Tibial nerve (tissue), 4 donors: Measurements from ENCODE around the gene PIH1D1. TPM values are rescaled to one million over a fixed set of nuclear protein-coding genes. Genes with fewer than 3 reads are reported as not detected.
"Not testable (repeated sequence)": the region's sequence is repeated elsewhere in the genome, so short reads cannot be mapped to it uniquely, and the experiment has no call there.

ENCODE experiments used
- DNase-seq, 2 donors: peaks; one replicate each; pipeline ENCODE4 v3.0.0-alpha.2; 2019; ENCODE audit warnings: low spot score in 2 of 2
- H3K27ac ChIP-seq, 4 donors: fragments of 200-600 bp; sonication (generic) in 3 of 4; one replicate each; pipeline ENCODE4 v1.5.1; 2017 to 2019; ENCODE audit warnings: mild to moderate bottlenecking in 1 of 4
- H3K27me3 ChIP-seq, 2 donors: fragments of 200-600 bp; sonication (generic) in 1 of 2; one replicate each; pipeline versions ENCODE4 v1.5.1 to v1.6.0; 2017 to 2019
- H3K36me3 ChIP-seq, 3 donors: fragments of 200-600 bp; sonication (generic); one replicate each; pipeline ENCODE4 v1.5.1; 2018 to 2019
- H3K4me1 ChIP-seq, 4 donors: fragments of 200-600 bp; sonication (generic) in 3 of 4; one replicate each; pipeline ENCODE4 v1.5.1; 2017 to 2019
- H3K4me3 ChIP-seq, 4 donors: fragments of 200-600 bp; sonication (generic) in 3 of 4; one replicate each; pipeline ENCODE4 v1.5.1; 2017 to 2019; ENCODE audit warnings: mild to moderate bottlenecking in 1 of 4, moderate library complexity in 1 of 4
- H3K9me3 ChIP-seq, 4 donors: fragments of 200-600 bp; sonication (generic) in 3 of 4; one replicate each; pipeline ENCODE4 v1.5.1; 2017 to 2019
- EP300 ChIP-seq, 2 donors: sonication (generic); formaldehyde crosslinking; IDR thresholded peaks; one replicate each; pipeline ENCODE4 v1.6.1; 2017; ENCODE audit warnings: antibody characterized with exemption in 2 of 2, mild to moderate bottlenecking in 1 of 2
- POLR2A ChIP-seq, 2 donors: fragments of 450-650 bp; IDR thresholded peaks; one replicate each; pipeline ENCODE4 v1.6.1; 2017; ENCODE audit warnings: antibody characterized with exemption in 2 of 2, mild to moderate bottlenecking in 2 of 2, moderate library complexity in 2 of 2
- WGBS, 2 donors: methylation state at CpG; one replicate each; pipeline ENCODE4 v1.1.5; 2018; 5-methylcytosine and 5-hydroxymethylcytosine counted together
- total RNA-seq, 4 donors: library from RNA; depleted of rRNA; stranded (reverse); fragments of >200 nt; gene quantifications; one replicate each; pipeline ENCODE4 v1.1.0, GENCODE V29; 2016
- TF ChIP-seq, protein P1 (sequence below), 5 experiments: fragments of 200-600 bp in 3 of 5; fragments of 450-650 bp in 2 of 5; sonication (generic) in 3 of 5; IDR thresholded peaks; one replicate each; pipeline ENCODE4 v1.5.1; 2016 to 2019; ENCODE audit warnings: antibody characterized with exemption in 5 of 5, mild to moderate bottlenecking in 3 of 5, moderate library complexity in 2 of 5

Gene PIH1D1
- total RNA-seq, 4 donors from 2014 or later, result 85.0 to 128 (median 110) TPM

DNA sequence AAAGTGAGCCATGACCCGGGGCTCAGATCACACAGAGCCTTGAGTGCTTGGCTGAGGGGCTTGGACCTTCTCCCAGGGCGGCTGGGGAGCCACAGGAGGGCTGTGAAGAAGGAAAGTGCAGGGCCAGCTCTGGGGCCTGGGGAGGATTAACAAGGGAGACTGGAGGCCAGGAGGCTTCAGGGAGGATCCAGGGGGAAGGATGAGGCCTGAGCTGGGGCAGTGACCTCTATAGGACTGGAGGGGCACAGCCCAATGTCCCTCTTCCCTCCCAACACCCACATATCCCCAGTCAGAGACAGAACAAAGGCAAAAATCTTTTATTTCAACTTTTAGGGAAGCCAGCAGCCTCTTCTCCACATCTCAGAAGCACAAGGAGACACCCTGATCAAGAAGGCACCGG is 5.6 kb downstream of the PIH1D1 start:
- H3K9me3 ChIP-seq, result no peaks in the 10 kb centered on the region
- DNase-seq, result no peak
- peaks cover 0 to 44% (median 5%) of the 10 kb centered on the region in 3 donors for H3K36me3 ChIP-seq
- TF ChIP-seq, protein P1, sequence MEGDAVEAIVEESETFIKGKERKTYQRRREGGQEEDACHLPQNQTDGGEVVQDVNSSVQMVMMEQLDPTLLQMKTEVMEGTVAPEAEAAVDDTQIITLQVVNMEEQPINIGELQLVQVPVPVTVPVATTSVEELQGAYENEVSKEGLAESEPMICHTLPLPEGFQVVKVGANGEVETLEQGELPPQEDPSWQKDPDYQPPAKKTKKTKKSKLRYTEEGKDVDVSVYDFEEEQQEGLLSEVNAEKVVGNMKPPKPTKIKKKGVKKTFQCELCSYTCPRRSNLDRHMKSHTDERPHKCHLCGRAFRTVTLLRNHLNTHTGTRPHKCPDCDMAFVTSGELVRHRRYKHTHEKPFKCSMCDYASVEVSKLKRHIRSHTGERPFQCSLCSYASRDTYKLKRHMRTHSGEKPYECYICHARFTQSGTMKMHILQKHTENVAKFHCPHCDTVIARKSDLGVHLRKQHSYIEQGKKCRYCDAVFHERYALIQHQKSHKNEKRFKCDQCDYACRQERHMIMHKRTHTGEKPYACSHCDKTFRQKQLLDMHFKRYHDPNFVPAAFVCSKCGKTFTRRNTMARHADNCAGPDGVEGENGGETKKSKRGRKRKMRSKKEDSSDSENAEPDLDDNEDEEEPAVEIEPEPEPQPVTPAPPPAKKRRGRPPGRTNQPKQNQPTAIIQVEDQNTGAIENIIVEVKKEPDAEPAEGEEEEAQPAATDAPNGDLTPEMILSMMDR (IDR thresholded peaks at IDR 0.05), result no peak
- no peak for TF ChIP-seq POLR2A (IDR thresholded peaks at IDR 0.05)
- TF ChIP-seq EP300 (IDR thresholded peaks at IDR 0.05), result no peak
- no peak overlapping the region for H3K27ac ChIP-seq
- H3K4me1 ChIP-seq, result peaks cover 0 to 59% (median 4%) of the 10 kb centered on the region in 4 donors
- WGBS, 2 donors, result 67 to 78% methylated on average over 3 of the region's 3 CpGs
- no peak overlapping the region for H3K4me3 ChIP-seq
- H3K27me3 ChIP-seq, result peaks cover 0 to 14% of the 10 kb centered on the region in 2 donors

DNA sequence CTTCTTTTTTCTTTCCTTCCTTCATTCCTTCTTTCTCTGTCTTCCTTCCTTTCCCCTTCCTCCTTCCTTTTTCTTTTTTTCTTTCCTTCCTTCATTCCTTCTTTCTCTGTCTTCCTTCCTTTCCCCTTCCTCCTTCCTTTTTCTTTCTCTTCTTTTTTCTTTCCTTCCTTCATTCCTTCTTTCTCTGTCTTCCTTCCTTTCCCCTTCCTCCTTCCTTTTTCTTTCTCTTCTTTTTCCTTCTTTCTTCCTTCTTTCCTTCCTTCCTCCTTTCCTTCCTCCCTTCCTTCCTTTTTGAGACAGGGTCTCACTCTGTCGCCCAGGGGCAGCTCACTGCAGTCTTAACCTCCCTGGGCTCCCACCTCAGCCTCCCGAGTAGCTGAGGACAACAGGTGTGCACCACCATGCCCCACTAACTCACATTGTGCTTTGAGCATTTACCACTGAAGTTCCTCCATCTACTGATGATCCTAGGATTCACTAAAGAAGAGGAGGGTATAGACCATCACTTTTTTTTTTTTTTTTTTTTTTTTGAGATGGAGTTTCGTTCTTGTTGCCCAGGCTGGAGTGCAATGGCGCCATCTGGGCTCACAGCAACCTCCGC is 7.4 kb downstream of the PIH1D1 start:
- H3K4me3 ChIP-seq, H3K27ac ChIP-seq, H3K9me3 ChIP-seq, DNase-seq: not testable (repeated sequence)
- Histone ChIP-seq H3K36me3 (peaks cover 0 to 33% (median 3%) of the 10 kb centered on the region in 3 donors), H3K4me1 (peaks cover 0 to 57% (median 0%) of the 10 kb centered on the region in 4 donors), H3K27me3 (peaks cover 0 to 32% of the 10 kb centered on the region in 2 donors)
- WGBS, 2 donors, result 57 to 60% methylated on average over 5 of the region's 5 CpGs

DNA sequence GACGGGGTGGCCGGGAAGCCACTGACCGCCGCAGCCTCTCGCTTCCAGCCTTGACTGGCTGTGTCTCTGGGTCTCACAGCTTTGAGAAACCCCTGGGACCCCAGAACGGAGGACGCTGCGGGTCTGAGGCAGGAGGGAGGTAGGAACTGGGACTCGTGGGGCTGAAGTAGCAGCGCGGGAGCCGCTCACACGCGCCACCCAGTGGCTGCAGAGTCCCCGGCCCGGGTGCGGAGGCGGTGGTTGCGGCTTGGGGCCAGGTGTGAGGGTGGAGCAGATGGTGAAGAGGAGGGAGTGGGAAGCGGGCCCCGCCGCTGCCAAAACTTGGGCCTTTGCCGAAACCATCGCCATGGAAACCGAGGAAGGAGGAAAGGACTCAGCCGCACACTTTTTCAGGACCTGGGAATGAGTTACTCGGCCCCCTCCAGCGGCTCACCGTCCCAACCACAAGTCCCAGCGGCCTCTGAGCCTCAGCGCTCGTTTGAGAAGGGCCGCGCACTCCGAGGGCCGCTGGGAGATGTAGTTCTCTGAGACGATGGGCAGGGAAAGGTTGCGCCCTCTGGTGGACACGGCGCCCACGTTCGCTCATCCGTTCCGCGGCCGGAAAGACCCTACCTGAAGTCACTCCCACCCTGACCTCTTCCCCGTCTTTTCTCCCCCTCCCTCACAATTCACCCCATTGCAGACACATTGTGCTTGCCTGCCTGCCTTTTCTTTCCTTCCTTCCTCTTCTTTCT is 8.1 kb downstream of the PIH1D1 start:
- TF ChIP-seq, protein P1 (IDR thresholded peaks at IDR 0.05), result peak; percentile 73 to 98 (median 94)
- TF ChIP-seq EP300 (IDR thresholded peaks at IDR 0.05) (peak; percentile 52 to 77), POLR2A (IDR thresholded peaks at IDR 0.05) (no peak)
- 0 to 1% methylated on average over 38 of the region's 47 CpGs for WGBS, 2 donors
- Histone ChIP-seq H3K9me3 (no peaks in the 10 kb centered on the region), H3K27me3 (peaks cover 0 to 39% of the 10 kb centered on the region in 2 donors), H3K36me3 (peaks cover 0 to 27% (median 0%) of the 10 kb centered on the region in 3 donors), H3K27ac (peak overlapping the region; percentile 75 to 88 (median 83)), H3K4me1 (peaks cover 0 to 55% (median 0%) of the 10 kb centered on the region in 4 donors), H3K4me3 (peak overlapping the region; percentile 48 to 59 (median 56))
- DNase-seq, result peak; percentile 92 to 93

DNA sequence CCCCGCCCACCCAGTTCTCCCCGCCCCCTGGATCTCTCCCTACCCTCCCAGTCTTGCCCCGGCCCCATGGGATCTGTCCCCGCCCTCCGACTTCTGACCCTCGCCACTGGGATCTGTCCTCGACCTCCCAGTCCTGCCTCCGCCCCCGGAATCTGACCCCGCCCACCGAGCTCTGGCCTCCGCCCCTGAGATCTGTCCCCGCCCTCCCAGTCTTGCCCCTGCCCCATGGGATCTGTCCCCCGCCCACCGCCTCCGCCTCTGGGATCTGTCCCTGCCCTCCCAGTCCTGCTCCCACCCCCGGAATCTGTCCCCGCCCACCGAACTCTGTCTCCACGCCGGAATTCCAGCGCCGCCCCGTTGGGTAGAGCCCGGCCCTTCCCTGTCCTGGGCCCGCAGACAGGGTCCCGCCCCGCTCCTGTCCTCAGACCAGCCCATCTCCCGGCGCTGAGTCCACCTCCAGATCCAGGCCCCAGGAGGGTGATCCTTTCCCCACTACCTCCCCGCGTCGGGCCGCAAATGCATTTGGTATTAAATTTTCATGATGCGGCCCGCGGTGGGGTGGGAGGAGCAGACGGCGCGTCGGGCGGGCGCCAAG is 8.7 kb downstream of the PIH1D1 start:
- Histone ChIP-seq H3K36me3 (peaks cover 0 to 21% (median 0%) of the 10 kb centered on the region in 3 donors), H3K27me3 (peaks cover 0 to 45% of the 10 kb centered on the region in 2 donors), H3K9me3 (no peaks in the 10 kb centered on the region), H3K4me3 (peak overlapping the region; percentile 48 to 59 (median 56)), H3K4me1 (peaks cover 0 to 50% (median 0%) of the 10 kb centered on the region in 4 donors), H3K27ac (peak overlapping the region; percentile 75 to 88 (median 83))
- peak; percentile 96 to 97 for DNase-seq
- 1% methylated on average over 39 to 41 of the region's 43 CpGs for WGBS, 2 donors
- TF ChIP-seq EP300 (IDR thresholded peaks at IDR 0.05) (no peak), POLR2A (IDR thresholded peaks at IDR 0.05) (no peak)
- TF ChIP-seq, protein P1 (IDR thresholded peaks at IDR 0.05), result no peak

DNA sequence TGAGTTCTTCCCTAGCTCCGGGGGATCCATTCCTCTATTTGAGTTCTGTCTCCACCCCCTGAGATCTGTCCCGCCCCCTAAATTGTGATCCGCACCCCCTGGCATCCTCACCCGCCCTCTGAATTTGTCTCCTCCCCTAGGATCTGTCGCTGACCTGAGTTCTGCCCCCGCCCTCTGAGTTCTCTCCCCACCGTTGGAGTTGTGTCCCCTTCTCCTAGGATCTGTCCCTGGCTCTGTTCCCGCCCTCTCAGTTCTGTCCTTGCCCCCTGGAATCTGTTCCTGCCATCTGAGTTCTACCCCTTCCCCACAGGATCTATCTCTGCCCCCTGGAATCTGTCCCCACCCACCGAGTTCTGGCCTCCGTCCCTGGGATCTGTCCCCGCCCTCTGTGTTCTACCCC is 9.3 kb downstream of the PIH1D1 start:
- Histone ChIP-seq H3K27me3 (peaks cover 0 to 51% of the 10 kb centered on the region in 2 donors), H3K4me3 (peak overlapping the region in 3 of 4 donors; percentile 53 to 59 (median 58)), H3K36me3 (peaks cover 0 to 16% (median 0%) of the 10 kb centered on the region in 3 donors), H3K4me1 (peaks cover 0 to 44% (median 0%) of the 10 kb centered on the region in 4 donors), H3K27ac (peak overlapping the region; percentile 75 to 88 (median 83)), H3K9me3 (no peaks in the 10 kb centered on the region)
- peak; percentile 69 to 79 for DNase-seq
- WGBS, 2 donors, result 5 to 9% methylated on average over 11 of the region's 11 CpGs
- TF ChIP-seq EP300 (IDR thresholded peaks at IDR 0.05), result no peak
- no peak for TF ChIP-seq POLR2A (IDR thresholded peaks at IDR 0.05)
- TF ChIP-seq, protein P1 (IDR thresholded peaks at IDR 0.05), result no peak
